HEK293 (cell line): ENCODE results near the gene MAP3K6.

Source experiments
- HIC1 ChIP-seq: fragments of 450-650 bp; formaldehyde crosslinking; IDR thresholded peaks from 2 replicates; pipeline ENCODE4 v1.5.1; 2016; ENCODE audit warnings: missing biosample characterization, missing genetic modification characterization
- IKZF3 ChIP-seq: fragments of 450-650 bp; IDR thresholded peaks from 2 replicates; pipeline ENCODE4 v1.5.0; 2018; ENCODE audit warnings: missing biosample characterization, mild to moderate bottlenecking, missing genetic modification characterization, moderate library complexity
- KLF1 ChIP-seq: fragments of 450-650 bp; formaldehyde crosslinking; IDR thresholded peaks from 2 replicates; pipeline ENCODE4 v1.5.1; 2016; ENCODE audit warnings: missing biosample characterization, missing genetic modification characterization
- OSR2 ChIP-seq: fragments of 450-650 bp; formaldehyde crosslinking; IDR thresholded peaks from 2 replicates; pipeline ENCODE4 v1.5.1; 2016; ENCODE audit warnings: missing biosample characterization, missing genetic modification characterization
- SCRT2 ChIP-seq: fragments of 450-650 bp; formaldehyde crosslinking; IDR thresholded peaks from 2 replicates; pipeline ENCODE4 v1.5.1; 2016; ENCODE audit warnings: missing biosample characterization, missing genetic modification characterization
- TCF7L2 ChIP-seq: IDR thresholded peaks from 2 replicates; pipeline ENCODE4 v1.6.1; 2011; ENCODE audit warnings: low read depth, mild to moderate bottlenecking, inconsistent platforms, low read length, moderate library complexity, borderline replicate concordance
- TSHZ1 ChIP-seq: fragments of 450-650 bp; formaldehyde crosslinking; IDR thresholded peaks from 2 replicates; pipeline ENCODE4 v1.5.1; 2016; ENCODE audit warnings: missing biosample characterization, missing genetic modification characterization, borderline replicate concordance
- ZEB2 ChIP-seq: fragments of 450-650 bp; formaldehyde crosslinking; IDR thresholded peaks from 2 replicates; pipeline ENCODE4 v1.5.1; 2016; ENCODE audit warnings: missing biosample characterization, missing genetic modification characterization
- ZFP3 ChIP-seq: fragments of 450-650 bp; formaldehyde crosslinking; IDR thresholded peaks from 2 replicates; pipeline ENCODE4 v1.5.1; 2016; ENCODE audit warnings: low read depth, missing biosample characterization, missing genetic modification characterization
- ZNF18 ChIP-seq: fragments of 450-650 bp; formaldehyde crosslinking; IDR thresholded peaks from 2 replicates; pipeline ENCODE4 v1.5.1; 2016; ENCODE audit warnings: missing biosample characterization, missing genetic modification characterization
- ZNF184 ChIP-seq: fragments of 450-650 bp; IDR thresholded peaks from 2 replicates; pipeline ENCODE4 v1.5.1; 2018; ENCODE audit warnings: missing biosample characterization, mild to moderate bottlenecking, missing genetic modification characterization
- ZNF19 ChIP-seq: fragments of 450-650 bp; formaldehyde crosslinking; IDR thresholded peaks from 2 replicates; pipeline ENCODE4; 2016; ENCODE audit warnings: missing biosample characterization, missing genetic modification characterization, low read depth
- ZNF221 ChIP-seq: fragments of 450-650 bp; formaldehyde crosslinking; IDR thresholded peaks from 2 replicates; pipeline ENCODE4 v1.5.1; 2017; ENCODE audit warnings: missing biosample characterization, missing genetic modification characterization, borderline replicate concordance
- ZNF274 ChIP-seq, 2 experiments: fragments of 200-500 bp in 1 of 2; fragments of 450-650 bp in 1 of 2; sonication (Bioruptor generic) in 1 of 2; formaldehyde crosslinking in 1 of 2; IDR thresholded peaks; 2 replicates each; pipeline versions ENCODE4 v1.5.1 to v1.6.1; 2014 to 2016; ENCODE audit warnings: borderline replicate concordance in 1 of 2, inconsistent platforms in 1 of 2, low read length in 1 of 2, missing biosample characterization in 1 of 2, missing genetic modification characterization in 1 of 2
- ZNF311 ChIP-seq: fragments of 450-650 bp; formaldehyde crosslinking; IDR thresholded peaks from 2 replicates; pipeline ENCODE4 v1.5.1; 2017; ENCODE audit warnings: missing biosample characterization, missing genetic modification characterization, borderline replicate concordance
- ZNF416 ChIP-seq: fragments of 450-650 bp; formaldehyde crosslinking; IDR thresholded peaks from 2 replicates; pipeline ENCODE4 v1.5.1; 2016; ENCODE audit warnings: missing biosample characterization, missing genetic modification characterization
- ZNF473 ChIP-seq: fragments of 450-650 bp; formaldehyde crosslinking; IDR thresholded peaks from 2 replicates; pipeline ENCODE4 v1.5.1; 2017; ENCODE audit warnings: missing biosample characterization, missing genetic modification characterization
- ZNF501 ChIP-seq: fragments of 450-650 bp; formaldehyde crosslinking; IDR thresholded peaks from 2 replicates; pipeline ENCODE4 v1.5.1; 2016; ENCODE audit warnings: missing biosample characterization, missing genetic modification characterization
- ZNF548 ChIP-seq: fragments of 450-650 bp; formaldehyde crosslinking; IDR thresholded peaks from 2 replicates; pipeline ENCODE4 v1.5.1; 2016; ENCODE audit warnings: missing biosample characterization, missing genetic modification characterization
- ZNF596 ChIP-seq: fragments of 450-650 bp; IDR thresholded peaks from 2 replicates; pipeline ENCODE4 v1.5.0; 2018; ENCODE audit warnings: missing biosample characterization, mild to moderate bottlenecking, missing genetic modification characterization, moderate library complexity
- ZNF621 ChIP-seq: fragments of 450-650 bp; formaldehyde crosslinking; IDR thresholded peaks from 2 replicates; pipeline ENCODE4 v1.5.1; 2017; ENCODE audit warnings: missing biosample characterization, missing genetic modification characterization
- ZNF645 ChIP-seq: fragments of 450-650 bp; formaldehyde crosslinking; IDR thresholded peaks from 2 replicates; pipeline ENCODE4; 2016; ENCODE audit warnings: missing biosample characterization, missing genetic modification characterization
- ZNF660 ChIP-seq: fragments of 450-650 bp; IDR thresholded peaks from 2 replicates; pipeline ENCODE4 v1.5.1; 2018; ENCODE audit warnings: missing biosample characterization, mild to moderate bottlenecking, missing genetic modification characterization
- ZNF76 ChIP-seq: fragments of 450-650 bp; formaldehyde crosslinking; IDR thresholded peaks from 2 replicates; pipeline ENCODE4; 2016; ENCODE audit warnings: low read depth, missing biosample characterization, missing genetic modification characterization, borderline replicate concordance
- ZNF768 ChIP-seq: fragments of 450-650 bp; formaldehyde crosslinking; IDR thresholded peaks from 2 replicates; pipeline ENCODE4 v1.5.1; 2018; ENCODE audit warnings: missing biosample characterization, mild to moderate bottlenecking, missing genetic modification characterization
- ZNF792 ChIP-seq: fragments of 450-650 bp; formaldehyde crosslinking; IDR thresholded peaks from 2 replicates; pipeline ENCODE4 v1.5.1; 2016; ENCODE audit warnings: missing biosample characterization, missing genetic modification characterization
- ZNF830 ChIP-seq: fragments of 450-650 bp; IDR thresholded peaks from 2 replicates; pipeline ENCODE4 v1.5.0; 2018; ENCODE audit warnings: missing biosample characterization, missing genetic modification characterization, low read depth, mild to moderate bottlenecking, moderate library complexity
- ZXDB ChIP-seq: fragments of 450-650 bp; formaldehyde crosslinking; IDR thresholded peaks from 2 replicates; pipeline ENCODE4 v1.5.1; 2016; ENCODE audit warnings: missing biosample characterization, missing genetic modification characterization
- TF ChIP-seq, protein P1 (sequence below): fragments of 450-650 bp; formaldehyde crosslinking; IDR thresholded peaks from 2 replicates; pipeline ENCODE4 v1.5.1; 2016; ENCODE audit warnings: missing biosample characterization, missing genetic modification characterization

Gene MAP3K6

DNA sequence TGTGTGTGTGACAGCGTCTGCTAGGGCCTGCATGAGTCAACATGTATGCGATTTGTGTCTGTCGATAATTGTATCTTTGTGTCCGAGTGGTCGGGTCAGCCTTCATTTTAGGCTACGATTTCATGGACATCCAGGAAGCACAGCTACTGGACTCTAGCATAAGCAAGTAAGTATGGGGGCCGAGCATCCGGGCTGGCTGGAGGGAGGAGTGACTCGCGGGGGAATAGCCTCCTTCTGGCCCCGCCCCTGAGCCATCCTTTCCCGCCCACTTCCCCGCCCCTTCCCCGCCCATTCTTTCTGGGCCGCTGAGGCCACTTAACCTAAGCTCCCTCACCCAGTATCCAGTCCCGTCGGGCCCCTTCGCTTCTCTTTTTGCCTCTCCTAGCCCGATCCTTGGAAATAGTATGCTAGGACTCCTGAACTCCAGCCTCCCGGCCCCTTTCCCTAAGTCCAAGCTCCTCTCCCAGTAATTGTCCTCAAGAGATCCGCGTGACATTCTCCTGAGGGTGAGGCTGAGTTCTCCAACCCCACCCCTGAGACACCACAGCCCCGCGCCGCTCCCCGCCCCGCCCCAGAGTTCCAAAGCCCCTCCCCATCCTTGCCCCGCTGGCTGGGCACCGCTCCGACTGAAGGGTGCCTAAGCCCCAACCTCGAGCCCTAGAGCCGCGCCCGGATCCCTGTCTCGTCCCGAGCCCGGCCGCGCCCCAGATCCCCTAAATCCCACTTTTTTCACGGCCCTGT lies 1.2 kb downstream of the MAP3K6 start (continued):
- TF ChIP-seq ZNF621 (tag by site-specific recombination) (no peak), ZNF416 (tag by site-specific recombination) (no peak), KLF1 (tag by site-specific recombination) (peak; percentile 87), SCRT2 (tag by site-specific recombination) (no peak), ZNF274 (IDR thresholded peaks at IDR 0.05; ENCODE audit: low read length) (no peak), ZNF274 (tag by site-specific recombination; IDR thresholded peaks at IDR 0.05; ENCODE audit: borderline replicate concordance) (no peak), ZNF792 (tag by site-specific recombination) (no peak), ZNF18 (no peak), ZNF19 (no peak), TSHZ1 (tag by site-specific recombination) (no peak), ZNF596 (tag by site-specific recombination) (no peak), ZNF660 (no peak), ZNF548 (tag by site-specific recombination) (no peak), ZEB2 (0 out of 2 replicates have a peak, but pooled peaks have one; percentile 42), ZNF221 (no peak), ZNF830 (no peak), HIC1 (peak; percentile 72), ZNF76 (0 out of 2 replicates have a peak, but pooled peaks have one; percentile 27), ZXDB (tag by site-specific recombination) (no peak), ZNF768 (no peak), TCF7L2 (no peak), ZNF184 (tag by site-specific recombination) (no peak), ZNF473 (no peak), ZNF311 (tag by site-specific recombination) (no peak), ZFP3 (tag by site-specific recombination) (no peak), IKZF3 (tag by site-specific recombination) (peak; percentile 74), ZNF645 (tag by site-specific recombination) (no peak), OSR2 (no peak), ZNF501 (tag by site-specific recombination) (no peak)
- TF ChIP-seq, protein P1, sequence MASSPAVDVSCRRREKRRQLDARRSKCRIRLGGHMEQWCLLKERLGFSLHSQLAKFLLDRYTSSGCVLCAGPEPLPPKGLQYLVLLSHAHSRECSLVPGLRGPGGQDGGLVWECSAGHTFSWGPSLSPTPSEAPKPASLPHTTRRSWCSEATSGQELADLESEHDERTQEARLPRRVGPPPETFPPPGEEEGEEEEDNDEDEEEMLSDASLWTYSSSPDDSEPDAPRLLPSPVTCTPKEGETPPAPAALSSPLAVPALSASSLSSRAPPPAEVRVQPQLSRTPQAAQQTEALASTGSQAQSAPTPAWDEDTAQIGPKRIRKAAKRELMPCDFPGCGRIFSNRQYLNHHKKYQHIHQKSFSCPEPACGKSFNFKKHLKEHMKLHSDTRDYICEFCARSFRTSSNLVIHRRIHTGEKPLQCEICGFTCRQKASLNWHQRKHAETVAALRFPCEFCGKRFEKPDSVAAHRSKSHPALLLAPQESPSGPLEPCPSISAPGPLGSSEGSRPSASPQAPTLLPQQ (tag by site-specific recombination) = no peak
